GM12878 (cell line): Measurements from ENCODE around the gene POLR2I. TPM values are rescaled to one million over a fixed set of nuclear protein-coding genes. Genes with fewer than 3 reads are reported as not detected.

ENCODE experiments used
- ATAC-seq: fragments of 200-7000 bp; cut with Tn5 transposase; 3 replicates; pipeline ENCODE4 v1.9.1; 2020; ENCODE audit warnings: mild to moderate bottlenecking, moderate library complexity
- BruUV-seq: library from RNA; stranded (reverse); fragments of 400-500 nt; replicated peaks from 2 replicates; lab custom pipeline; 2021; lab: Mats Ljungman, UMichigan
- CTCF ChIA-PET: fragments of 300-600 bp; sonication (Branson Sonifier 250); formaldehyde crosslinking; extraction: SDS; loops from one replicate; lab custom pipeline; 2021; ENCODE audit warnings: inconsistent platforms; lab: Yijun Ruan, JAX
- POLR2A ChIA-PET: fragments of 350-600 bp; formaldehyde crosslinking; extraction: SDS; loops from one replicate; lab custom pipeline; 2021; ENCODE audit warnings: inconsistent platforms; lab: Charles Lee
- RAD21 ChIA-PET: fragments of 300-600 bp; sonication (Branson Sonifier 250); formaldehyde crosslinking; loops from one replicate; lab custom pipeline; 2023; ENCODE audit warnings: antibody characterized with exemption; ENCODE audit not compliant: unreplicated experiment; lab: Charles Lee
- SMC1A ChIA-PET: fragments of 300-600 bp; sonication (Branson Sonifier 250); formaldehyde crosslinking; loops from one replicate; lab custom pipeline; 2023; ENCODE audit not compliant: unreplicated experiment, uncharacterized antibody; lab: Charles Lee
- DNase-seq: peaks from one replicate; pipeline ENCODE4 v3.0.0-alpha.2; 2011; ENCODE audit warnings: low read depth, low spot score
- FAIRE-seq: peaks from 3 replicates; lab custom pipeline; 2011; peaks lifted over from hg19 to GRCh38; lab: Jason Lieb, UNC
- H2AFZ ChIP-seq: 2 replicates; pipeline ENCODE4 v1.6.0; 2011; ENCODE audit warnings: low read depth, low read length, control low read depth; ENCODE audit not compliant: control insufficient read depth
- H3K27ac ChIP-seq: 2 replicates; pipeline ENCODE4 v1.5.1; 2011; ENCODE audit warnings: control low read depth; ENCODE audit not compliant: control insufficient read depth, insufficient read depth
- H3K27me3 ChIP-seq, 2 experiments: replicated peaks in 1 of 2; 2 replicates each; pipeline versions ENCODE4 v1.6.0 to v1.6.1; 2011; ENCODE audit warnings: low read length in 1 of 2; ENCODE audit not compliant: control insufficient read depth in 2 of 2, insufficient read depth in 2 of 2
- H3K36me3 ChIP-seq, 2 experiments: 2 replicates each; pipeline ENCODE4 v1.5.1; 2011; ENCODE audit warnings: low read length in 1 of 2; ENCODE audit not compliant: control insufficient read depth in 2 of 2, insufficient read depth in 2 of 2
- H3K4me1 ChIP-seq: 2 replicates; pipeline ENCODE4 v1.6.1; 2011; ENCODE audit warnings: mild to moderate bottlenecking, low read length, moderate library complexity, mixed read lengths; ENCODE audit not compliant: control insufficient read depth, insufficient read depth
- H3K4me2 ChIP-seq: 2 replicates; pipeline ENCODE4 v1.6.0; 2011; ENCODE audit warnings: control low read depth; ENCODE audit not compliant: control insufficient read depth, insufficient read depth
- H3K4me3 ChIP-seq: fragments of 200-600 bp; sonication (generic); 2 replicates; pipeline ENCODE4 v1.5.1; 2016
- H3K79me2 ChIP-seq: 2 replicates; pipeline ENCODE4 v1.6.0; 2011; ENCODE audit warnings: low read length; ENCODE audit not compliant: control insufficient read depth, insufficient read depth
- H3K9ac ChIP-seq: 2 replicates; pipeline ENCODE4 v1.8.0; 2011; ENCODE audit warnings: low read length, control low read depth, mixed read lengths; ENCODE audit not compliant: control insufficient read depth, insufficient read depth
- H3K9me3 ChIP-seq: replicated peaks from 3 replicates; pipeline ENCODE4 v1.5.1; 2011; ENCODE audit warnings: mild to moderate bottlenecking, low read length; ENCODE audit not compliant: control insufficient read depth, insufficient read depth
- H4K20me1 ChIP-seq: 2 replicates; pipeline ENCODE4 v1.6.0; 2011; ENCODE audit not compliant: control insufficient read depth, insufficient read depth
- CBX5 ChIP-seq: sonication (generic); IDR thresholded peaks from 2 replicates; pipeline ENCODE4 v1.6.1; 2016; ENCODE audit warnings: low read depth, moderate library complexity, mild to moderate bottlenecking, inconsistent platforms
- NBN ChIP-seq: fragments of 450-650 bp; IDR thresholded peaks from 2 replicates; pipeline ENCODE4 v1.6.1; 2016
- POU2F2 ChIP-seq: IDR thresholded peaks from 3 replicates; pipeline ENCODE4 v1.6.1; 2011; ENCODE audit warnings: low read depth, mild to moderate bottlenecking, low read length, borderline replicate concordance
- SIX5 ChIP-seq: IDR thresholded peaks from 2 replicates; pipeline ENCODE4 v1.6.1; 2011; ENCODE audit warnings: mild to moderate bottlenecking, low read depth, low read length, moderate library complexity; ENCODE audit not compliant: severe bottlenecking
- TCF12 ChIP-seq: IDR thresholded peaks from 2 replicates; pipeline ENCODE4 v1.6.1; 2011; ENCODE audit warnings: low read depth, mild to moderate bottlenecking, low read length
- ZNF274 ChIP-seq: IDR thresholded peaks from one replicate; pipeline ENCODE4 v1.8.0; 2011; ENCODE audit not compliant: insufficient read length, insufficient read depth
- WGBS: methylation state at CpG from one replicate; pipeline ENCODE4 v1.1.6; 2016; ENCODE audit warnings: low lambda C conversion rate; ENCODE audit not compliant: insufficient replicate concordance, insufficient coverage; ENCODE audit errors: missing lambda C conversion rate; 5-methylcytosine and 5-hydroxymethylcytosine counted together
- in situ Hi-C: fragments of 300-500 bp; cut with MboI; formaldehyde crosslinking; loops from 9 replicates; pipeline ENCODE4 v1.14.3; 2018; ENCODE audit warnings: mixed read lengths
- intact Hi-C: fragments of 100-400 bp; cut with micrococcal nuclease; formaldehyde crosslinking; loops from one replicate; pipeline ENCODE4 v1.14.2; 2022; ENCODE audit not compliant: unreplicated experiment
- polyA plus RNA-seq, 11 experiments: library from polyadenylated mRNA; depleted of rRNA in 4 of 11; unstranded in 6 of 11; stranded (reverse) in 5 of 11; fragments of >200 nt; fragmentation: Nextera tagmentation in 4 of 11; fragmentation: Illumina TruSeq in 1 of 11; extraction: Ambion mirVana in 4 of 11; extraction: Trizol in 1 of 11; gene quantifications; 1 replicate in 1 of 11; 2 replicates in 10 of 11; pipeline versions ENCODE4 v1.2.1 to v1.2.3, GENCODE V29; 2011 to 2016; ENCODE audit warnings: inconsistent platforms in 2 of 11, missing spikeins in 2 of 11, low read depth in 1 of 11
- total RNA-seq, 4 experiments: library from RNA; depleted of rRNA in 3 of 4; stranded (reverse); fragments of >200 nt in 3 of 4; fragmentation: Illumina TruSeq in 1 of 4; extraction: Trizol in 1 of 4; gene quantifications; 2 replicates each; pipeline versions ENCODE4 v1.2.1 to v1.2.3, GENCODE V29; 2013 to 2021
- TF ChIP-seq, protein P1 (sequence below): IDR thresholded peaks from 2 replicates; pipeline ENCODE4 v1.6.1; 2012; ENCODE audit warnings: mild to moderate bottlenecking, low read depth, low read length
- TF ChIP-seq, protein P2 (sequence below): IDR thresholded peaks from 2 replicates; pipeline ENCODE4 v1.6.1; 2011; ENCODE audit warnings: low read depth, mild to moderate bottlenecking, low read length, moderate library complexity, borderline replicate concordance; ENCODE audit errors: extremely low read depth
- TF ChIP-seq, protein P3 (sequence below): fragments of 450-650 bp; conservative IDR thresholded peaks from 2 replicates; pipeline ENCODE4 v1.6.1; 2017; ENCODE audit warnings: mild to moderate bottlenecking, moderate library complexity

Gene POLR2I
- total and polyA plus RNA-seq, 10 of the 15 experiments (the other 5 are each of a cell fraction or from before 2014, with no cell fraction given), result 30.9 to 272 (median 202) TPM

GRCh38 chr19:36128392-36128736 is 13.7 kb upstream of the POLR2I start:
- Histone ChIP-seq H3K4me3 (peak overlapping the region; percentile 77), H2AFZ (peak overlapping the region; percentile 98), H3K4me2 (peak overlapping the region; percentile 70), H3K27me3 (no peaks in the 10 kb centered on the region), H4K20me1 (no peaks in the 10 kb centered on the region), H3K9ac (peak overlapping the region; percentile 74), H3K27ac (peak overlapping the region; percentile 81), H3K79me2 (no peaks in the 10 kb centered on the region), H3K9me3 (no peaks in the 10 kb centered on the region), H3K4me1 (peaks cover 11% of the 10 kb centered on the region), H3K36me3 (peaks cover 0 to 4% of the 10 kb centered on the region in 2 experiments; a peak in 1 of 4 replicates)
- BruUV-seq, result TSS peak; percentile 85
- ChIA-PET CTCF (interaction anchor here (0.7 to 5.5 kb wide), 21 partner anchors 9 to 1089 kb away, joined by 3 to 76 read pairs (median 4); partner anchors contain the start of genes CAPNS1, POLR2I, TBCB and THAP8), SMC1A (interaction anchor here (0.6 to 5.9 kb wide), 11 partner anchors 8 to 87 kb away, joined by 3 to 38 read pairs (median 5); partner anchors contain the start of genes POLR2I, TBCB and ZNF146), RAD21 (interaction anchor here (0.8 to 6.9 kb wide), 14 partner anchors 8 to 949 kb away, joined by 3 to 69 read pairs (median 4); partner anchors contain the start of genes CAPNS1, POLR2I, TBCB and THAP8), POLR2A (interaction anchor here (0.6 to 2.5 kb wide), 8 partner anchors 10 to 1133 kb away, joined by 3 to 12 read pairs (median 5); partner anchors contain the start of genes ALKBH6, CAPNS1, POLR2I and TBCB)
- FAIRE-seq (no peak), ATAC-seq (peak; percentile 20), DNase-seq (no peak)
- 1% methylated on average over 10 of the region's 10 CpGs for WGBS
- in situ Hi-C loops, result loop anchor here (5.0 to 10.0 kb wide), 2 partner anchors 44 to 966 kb away; no protein-coding TSS in a partner anchor
- no peak for TF ChIP-seq NBN
- no peak for TF ChIP-seq ZNF274
- TF ChIP-seq SIX5, result no peak
- TF ChIP-seq, protein P1, sequence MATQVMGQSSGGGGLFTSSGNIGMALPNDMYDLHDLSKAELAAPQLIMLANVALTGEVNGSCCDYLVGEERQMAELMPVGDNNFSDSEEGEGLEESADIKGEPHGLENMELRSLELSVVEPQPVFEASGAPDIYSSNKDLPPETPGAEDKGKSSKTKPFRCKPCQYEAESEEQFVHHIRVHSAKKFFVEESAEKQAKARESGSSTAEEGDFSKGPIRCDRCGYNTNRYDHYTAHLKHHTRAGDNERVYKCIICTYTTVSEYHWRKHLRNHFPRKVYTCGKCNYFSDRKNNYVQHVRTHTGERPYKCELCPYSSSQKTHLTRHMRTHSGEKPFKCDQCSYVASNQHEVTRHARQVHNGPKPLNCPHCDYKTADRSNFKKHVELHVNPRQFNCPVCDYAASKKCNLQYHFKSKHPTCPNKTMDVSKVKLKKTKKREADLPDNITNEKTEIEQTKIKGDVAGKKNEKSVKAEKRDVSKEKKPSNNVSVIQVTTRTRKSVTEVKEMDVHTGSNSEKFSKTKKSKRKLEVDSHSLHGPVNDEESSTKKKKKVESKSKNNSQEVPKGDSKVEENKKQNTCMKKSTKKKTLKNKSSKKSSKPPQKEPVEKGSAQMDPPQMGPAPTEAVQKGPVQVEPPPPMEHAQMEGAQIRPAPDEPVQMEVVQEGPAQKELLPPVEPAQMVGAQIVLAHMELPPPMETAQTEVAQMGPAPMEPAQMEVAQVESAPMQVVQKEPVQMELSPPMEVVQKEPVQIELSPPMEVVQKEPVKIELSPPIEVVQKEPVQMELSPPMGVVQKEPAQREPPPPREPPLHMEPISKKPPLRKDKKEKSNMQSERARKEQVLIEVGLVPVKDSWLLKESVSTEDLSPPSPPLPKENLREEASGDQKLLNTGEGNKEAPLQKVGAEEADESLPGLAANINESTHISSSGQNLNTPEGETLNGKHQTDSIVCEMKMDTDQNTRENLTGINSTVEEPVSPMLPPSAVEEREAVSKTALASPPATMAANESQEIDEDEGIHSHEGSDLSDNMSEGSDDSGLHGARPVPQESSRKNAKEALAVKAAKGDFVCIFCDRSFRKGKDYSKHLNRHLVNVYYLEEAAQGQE, result no peak
- TF ChIP-seq CBX5, result 0 out of 2 replicates have a peak, but pooled peaks have one; percentile 46
- TF ChIP-seq TCF12, result no peak
- no peak for TF ChIP-seq POU2F2
- TF ChIP-seq, protein P2, sequence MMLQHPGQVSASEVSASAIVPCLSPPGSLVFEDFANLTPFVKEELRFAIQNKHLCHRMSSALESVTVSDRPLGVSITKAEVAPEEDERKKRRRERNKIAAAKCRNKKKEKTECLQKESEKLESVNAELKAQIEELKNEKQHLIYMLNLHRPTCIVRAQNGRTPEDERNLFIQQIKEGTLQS, result no peak
- TF ChIP-seq, protein P3, sequence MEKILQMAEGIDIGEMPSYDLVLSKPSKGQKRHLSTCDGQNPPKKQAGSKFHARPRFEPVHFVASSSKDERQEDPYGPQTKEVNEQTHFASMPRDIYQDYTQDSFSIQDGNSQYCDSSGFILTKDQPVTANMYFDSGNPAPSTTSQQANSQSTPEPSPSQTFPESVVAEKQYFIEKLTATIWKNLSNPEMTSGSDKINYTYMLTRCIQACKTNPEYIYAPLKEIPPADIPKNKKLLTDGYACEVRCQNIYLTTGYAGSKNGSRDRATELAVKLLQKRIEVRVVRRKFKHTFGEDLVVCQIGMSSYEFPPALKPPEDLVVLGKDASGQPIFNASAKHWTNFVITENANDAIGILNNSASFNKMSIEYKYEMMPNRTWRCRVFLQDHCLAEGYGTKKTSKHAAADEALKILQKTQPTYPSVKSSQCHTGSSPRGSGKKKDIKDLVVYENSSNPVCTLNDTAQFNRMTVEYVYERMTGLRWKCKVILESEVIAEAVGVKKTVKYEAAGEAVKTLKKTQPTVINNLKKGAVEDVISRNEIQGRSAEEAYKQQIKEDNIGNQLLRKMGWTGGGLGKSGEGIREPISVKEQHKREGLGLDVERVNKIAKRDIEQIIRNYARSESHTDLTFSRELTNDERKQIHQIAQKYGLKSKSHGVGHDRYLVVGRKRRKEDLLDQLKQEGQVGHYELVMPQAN, result no peak
- intact Hi-C loops, result loop anchor here (10.0 kb wide), 1 partner anchor 1086 kb away; the partner anchor contains the start of genes ZNF383 and ZNF585B
